ENCODE results near the gene UPK3A.
A peak's percentile ranks its signal among the peaks of the same experiment; 100 is the strongest.

UPK3A gene

DNA sequence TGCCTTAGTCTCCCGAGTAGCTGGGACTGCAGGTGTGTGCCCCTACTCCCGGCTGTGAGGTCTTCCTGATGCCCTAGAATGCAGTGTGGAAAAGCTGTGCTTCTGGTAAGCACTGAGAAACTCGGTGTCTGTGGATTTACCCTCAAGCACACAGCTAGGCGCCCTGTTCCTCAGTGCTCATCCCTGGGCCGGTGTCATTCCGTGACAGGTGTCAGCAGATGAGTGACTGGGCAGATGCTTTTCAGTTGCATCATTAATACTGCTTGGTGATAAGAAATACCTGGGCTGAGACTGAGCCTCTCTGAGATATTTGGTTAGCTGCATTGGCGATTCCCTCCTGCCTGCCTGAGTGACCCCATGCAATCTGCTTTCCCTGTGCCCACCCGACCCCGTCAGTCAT lies 46.7 kb downstream of the UPK3A start:
- no peak overlapping the region for H2BK15ac ChIP-seq (ENCODE audit: low read length)

DNA sequence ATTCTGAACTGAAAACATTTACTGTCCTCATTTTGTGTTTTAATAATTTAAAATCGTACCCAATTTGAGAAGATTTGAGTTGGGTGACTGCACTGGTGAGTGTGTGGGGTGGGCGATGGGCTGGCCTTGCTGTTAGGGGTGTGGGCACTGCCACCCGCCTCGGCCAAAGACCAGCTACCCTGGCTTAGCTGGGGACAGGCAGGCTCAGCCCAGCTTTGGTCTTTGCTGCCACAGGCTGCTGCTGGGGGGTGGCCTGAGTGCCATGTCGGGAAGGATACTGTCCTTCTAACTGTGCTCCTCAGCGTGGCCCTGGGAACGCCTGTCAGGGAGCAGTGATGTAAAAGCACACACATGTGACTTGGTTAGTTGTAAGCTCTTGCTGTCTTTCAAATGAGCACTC lies 47.3 kb downstream of the UPK3A start:
- peak overlapping the region; percentile 66 for H3K14ac ChIP-seq (ENCODE audit: low read length)
- no peak overlapping the region for H2AFZ ChIP-seq (ENCODE audit: low read length)
- H3K27me3 ChIP-seq (ENCODE audit: control insufficient read depth in 3 of 3, insufficient read depth in 3 of 3, low read depth in 1 of 3, low read length in 3 of 3), result no peaks in the 10 kb centered on the region
- H3K4me1 ChIP-seq (ENCODE audit: control insufficient read depth in 2 of 2, insufficient read depth in 1 of 2, low read depth in 1 of 2, low read length in 2 of 2), result peaks cover 0 to 13% of the 10 kb centered on the region in 2 donors
- no peak overlapping the region for H2BK15ac ChIP-seq (ENCODE audit: low read length)
- WGBS, 2 donors (ENCODE audit: extremely low coverage in 2 of 2, insufficient read length in 2 of 2, insufficient replicate concordance in 1 of 2), result no CpG with 5 or more reads among the region's 7 CpGs
- no peak overlapping the region for H2AK5ac ChIP-seq (ENCODE audit: low read depth, low read length)
- H3K18ac ChIP-seq (ENCODE audit: low read length), result no peak overlapping the region
- H2BK120ac ChIP-seq (ENCODE audit: low read depth, low read length), result no peak overlapping the region
- peaks cover 0 to 2% of the 10 kb centered on the region in 2 donors for H3K9me3 ChIP-seq (replicated peaks in 1 of 2; ENCODE audit: control insufficient read depth in 2 of 2, insufficient read depth in 1 of 2, low read depth in 1 of 2, low read length in 2 of 2)
- no peak overlapping the region for H3K9ac ChIP-seq (ENCODE audit: low read depth, low read length, poor library complexity)
- no peak overlapping the region for H3K4me2 ChIP-seq (ENCODE audit: insufficient read depth, low read length, poor library complexity, severe bottlenecking)
- no peak overlapping the region for H2BK12ac ChIP-seq (ENCODE audit: low read length)
- peaks cover 23 to 84% of the 10 kb centered on the region in 2 donors for H3K36me3 ChIP-seq (replicated peaks in 1 of 2; ENCODE audit: control insufficient read depth in 2 of 2, insufficient read depth in 2 of 2, low read length in 2 of 2)
- H3K79me1 ChIP-seq (ENCODE audit: low read depth, low read length), result peaks cover 5% of the 10 kb centered on the region
- H2BK5ac ChIP-seq (ENCODE audit: low read length), result no peak overlapping the region
- DNase-seq (ENCODE audit: low spot score), result no peak
- H3K4ac ChIP-seq (ENCODE audit: low read length), result no peak overlapping the region
- no peak overlapping the region for H3K27ac ChIP-seq (replicated peaks; ENCODE audit: low read length)
- no peak overlapping the region for H3K23ac ChIP-seq (ENCODE audit: low read depth, low read length, poor library complexity)
- no peak overlapping the region for H3K4me3 ChIP-seq (ENCODE audit: low read length in 2 of 2)
- no peak overlapping the region for H4K91ac ChIP-seq (ENCODE audit: low read depth, low read length, poor library complexity)
- no peak overlapping the region for H4K8ac ChIP-seq (ENCODE audit: low read depth, low read length)

More for the DNA sequence above, 46.7 kb downstream of the UPK3A start:
- H3K4ac ChIP-seq (ENCODE audit: low read length), result no peak overlapping the region
- peaks cover 0 to 2% of the 10 kb centered on the region in 2 donors for H3K9me3 ChIP-seq (replicated peaks in 1 of 2; ENCODE audit: control insufficient read depth in 2 of 2, insufficient read depth in 1 of 2, low read depth in 1 of 2, low read length in 2 of 2)
- no peak overlapping the region for H2BK5ac ChIP-seq (ENCODE audit: low read length)
- no peak overlapping the region for H3K4me3 ChIP-seq (ENCODE audit: low read length in 2 of 2)
- H2BK12ac ChIP-seq (ENCODE audit: low read length), result no peak overlapping the region
- no peak overlapping the region for H2AFZ ChIP-seq (ENCODE audit: low read length)
- H2AK5ac ChIP-seq (ENCODE audit: low read depth, low read length), result no peak overlapping the region
- no peak overlapping the region for H3K18ac ChIP-seq (ENCODE audit: low read length)
- no peak overlapping the region for H2BK120ac ChIP-seq (ENCODE audit: low read depth, low read length)
- DNase-seq (ENCODE audit: low spot score), result no peak
- no peak overlapping the region for H3K14ac ChIP-seq (ENCODE audit: low read length)
- peaks cover 5% of the 10 kb centered on the region for H3K79me1 ChIP-seq (ENCODE audit: low read depth, low read length)
- peaks cover 0 to 8% of the 10 kb centered on the region in 2 donors for H3K4me1 ChIP-seq (ENCODE audit: control insufficient read depth in 2 of 2, insufficient read depth in 1 of 2, low read depth in 1 of 2, low read length in 2 of 2)
- H4K91ac ChIP-seq (ENCODE audit: low read depth, low read length, poor library complexity), result no peak overlapping the region
- H3K4me2 ChIP-seq (ENCODE audit: insufficient read depth, low read length, poor library complexity, severe bottlenecking), result no peak overlapping the region
- H3K27me3 ChIP-seq (ENCODE audit: control insufficient read depth in 3 of 3, insufficient read depth in 3 of 3, low read depth in 1 of 3, low read length in 3 of 3), result no peaks in the 10 kb centered on the region
- peak overlapping the region; percentile 24 for H3K9ac ChIP-seq (ENCODE audit: low read depth, low read length, poor library complexity)
- H3K36me3 ChIP-seq (replicated peaks in 1 of 2; ENCODE audit: control insufficient read depth in 2 of 2, insufficient read depth in 2 of 2, low read length in 2 of 2), result peaks cover 21 to 82% of the 10 kb centered on the region in 2 donors
- no peak overlapping the region for H4K8ac ChIP-seq (ENCODE audit: low read depth, low read length)
- no CpG with 5 or more reads among the region's 9 CpGs for WGBS, 2 donors (ENCODE audit: extremely low coverage in 2 of 2, insufficient read length in 2 of 2, insufficient replicate concordance in 1 of 2)
- no peak overlapping the region for H3K27ac ChIP-seq (replicated peaks; ENCODE audit: low read length)
- H3K23ac ChIP-seq (ENCODE audit: low read depth, low read length, poor library complexity), result no peak overlapping the region

DNA sequence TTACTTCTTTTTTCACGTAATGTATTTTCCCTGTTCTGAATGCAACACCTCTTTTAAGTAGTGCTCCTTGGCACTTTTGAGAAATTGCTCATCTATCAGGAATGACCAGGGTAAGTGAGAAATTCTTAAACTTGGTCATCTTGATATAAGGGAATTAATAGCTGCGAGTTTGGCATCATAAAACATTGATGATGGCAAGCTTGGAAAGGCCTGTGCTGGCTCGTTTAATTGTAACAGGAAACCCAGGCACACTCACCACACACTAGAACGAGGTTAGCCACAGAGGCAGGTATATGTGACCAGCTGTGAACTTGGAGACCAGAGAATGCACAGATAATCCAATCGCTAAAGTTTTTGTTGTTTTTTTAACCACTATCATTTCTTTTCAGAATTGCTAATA lies 49.3 kb downstream of the UPK3A start:
- no CpG with 5 or more reads among the region's 5 CpGs for WGBS, 2 donors (ENCODE audit: extremely low coverage in 2 of 2, insufficient read length in 2 of 2, insufficient replicate concordance in 1 of 2)
- H3K27me3 ChIP-seq (ENCODE audit: control insufficient read depth in 3 of 3, insufficient read depth in 3 of 3, low read depth in 1 of 3, low read length in 3 of 3), result no peaks in the 10 kb centered on the region

DNA sequence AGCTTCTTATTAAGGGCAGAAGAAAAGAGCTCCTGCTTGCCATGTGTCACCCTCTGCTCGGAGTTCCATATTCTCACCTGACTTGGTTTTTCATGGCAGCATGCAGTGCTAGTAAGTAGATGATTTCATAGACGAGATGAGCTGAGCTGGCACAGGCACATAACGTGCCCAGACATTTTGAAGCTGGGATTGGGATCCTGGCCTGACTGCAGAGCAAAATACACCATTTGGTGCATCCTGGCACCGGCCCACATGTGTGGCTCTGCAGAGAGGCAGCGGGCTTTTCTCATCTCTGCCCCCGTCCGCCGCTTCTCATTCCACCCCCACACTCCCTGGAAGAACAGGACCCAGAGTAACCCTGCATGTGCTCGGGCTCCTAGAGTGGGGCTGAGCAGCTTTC lies 49.8 kb downstream of the UPK3A start:
- no peak overlapping the region for H3K14ac ChIP-seq (ENCODE audit: low read length)
- H3K9me3 ChIP-seq (replicated peaks in 1 of 2; ENCODE audit: control insufficient read depth in 2 of 2, insufficient read depth in 1 of 2, low read depth in 1 of 2, low read length in 2 of 2), result no peaks in the 10 kb centered on the region
- no peak overlapping the region for H2BK120ac ChIP-seq (ENCODE audit: low read depth, low read length)
- no peak overlapping the region for H3K4me3 ChIP-seq (ENCODE audit: low read length in 2 of 2)
- no peak overlapping the region for H3K23ac ChIP-seq (ENCODE audit: low read depth, low read length, poor library complexity)
- no peak overlapping the region for H3K9ac ChIP-seq (ENCODE audit: low read depth, low read length, poor library complexity)
- no peak overlapping the region for H3K18ac ChIP-seq (ENCODE audit: low read length)
- no peak overlapping the region for H2BK15ac ChIP-seq (ENCODE audit: low read length)
- no CpG with 5 or more reads among the region's 9 CpGs for WGBS, 2 donors (ENCODE audit: extremely low coverage in 2 of 2, insufficient read length in 2 of 2, insufficient replicate concordance in 1 of 2)
- H3K36me3 ChIP-seq (replicated peaks in 1 of 2; ENCODE audit: control insufficient read depth in 2 of 2, insufficient read depth in 2 of 2, low read length in 2 of 2), result peaks cover 19 to 76% of the 10 kb centered on the region in 2 donors
- no peak overlapping the region for H4K8ac ChIP-seq (ENCODE audit: low read depth, low read length)
- H3K27ac ChIP-seq (replicated peaks; ENCODE audit: low read length), result no peak overlapping the region
- H3K27me3 ChIP-seq (ENCODE audit: control insufficient read depth in 3 of 3, insufficient read depth in 3 of 3, low read depth in 1 of 3, low read length in 3 of 3), result no peaks in the 10 kb centered on the region
- no peak for DNase-seq (ENCODE audit: low spot score)
- no peak overlapping the region for H2AFZ ChIP-seq (ENCODE audit: low read length)
- H3K4me1 ChIP-seq (ENCODE audit: control insufficient read depth in 2 of 2, insufficient read depth in 1 of 2, low read depth in 1 of 2, low read length in 2 of 2), result peaks cover 0 to 19% of the 10 kb centered on the region in 2 donors
- no peak overlapping the region for H2AK5ac ChIP-seq (ENCODE audit: low read depth, low read length)
- H4K91ac ChIP-seq (ENCODE audit: low read depth, low read length, poor library complexity), result no peak overlapping the region
- H3K4me2 ChIP-seq (ENCODE audit: insufficient read depth, low read length, poor library complexity, severe bottlenecking), result no peak overlapping the region
- peaks cover 3% of the 10 kb centered on the region for H3K79me1 ChIP-seq (ENCODE audit: low read depth, low read length)
- no peak overlapping the region for H3K4ac ChIP-seq (ENCODE audit: low read length)
- H2BK5ac ChIP-seq (ENCODE audit: low read length), result no peak overlapping the region
- no peak overlapping the region for H2BK12ac ChIP-seq (ENCODE audit: low read length)

More for the DNA sequence above, 49.3 kb downstream of the UPK3A start:
- H3K36me3 ChIP-seq (replicated peaks in 1 of 2; ENCODE audit: control insufficient read depth in 2 of 2, insufficient read depth in 2 of 2, low read length in 2 of 2), result peaks cover 19 to 81% of the 10 kb centered on the region in 2 donors
- no peak overlapping the region for H3K14ac ChIP-seq (ENCODE audit: low read length)
- H3K27ac ChIP-seq (replicated peaks; ENCODE audit: low read length), result no peak overlapping the region
- H3K4ac ChIP-seq (ENCODE audit: low read length), result no peak overlapping the region
- no peak overlapping the region for H2BK12ac ChIP-seq (ENCODE audit: low read length)
- peaks cover 4% of the 10 kb centered on the region for H3K79me1 ChIP-seq (ENCODE audit: low read depth, low read length)
- no peak overlapping the region for H3K18ac ChIP-seq (ENCODE audit: low read length)
- DNase-seq (ENCODE audit: low spot score), result no peak
- H2AK5ac ChIP-seq (ENCODE audit: low read depth, low read length), result no peak overlapping the region
- no peak overlapping the region for H3K9ac ChIP-seq (ENCODE audit: low read depth, low read length, poor library complexity)
- H2BK5ac ChIP-seq (ENCODE audit: low read length), result no peak overlapping the region
- H2BK15ac ChIP-seq (ENCODE audit: low read length), result no peak overlapping the region
- H3K4me3 ChIP-seq (ENCODE audit: low read length in 2 of 2), result no peak overlapping the region
- H3K4me2 ChIP-seq (ENCODE audit: insufficient read depth, low read length, poor library complexity, severe bottlenecking), result no peak overlapping the region
- H4K91ac ChIP-seq (ENCODE audit: low read depth, low read length, poor library complexity), result no peak overlapping the region
- no peak overlapping the region for H2BK120ac ChIP-seq (ENCODE audit: low read depth, low read length)
- no peak overlapping the region for H4K8ac ChIP-seq (ENCODE audit: low read depth, low read length)
- H3K4me1 ChIP-seq (ENCODE audit: control insufficient read depth in 2 of 2, insufficient read depth in 1 of 2, low read depth in 1 of 2, low read length in 2 of 2), result peaks cover 0 to 19% of the 10 kb centered on the region in 2 donors
- no peaks in the 10 kb centered on the region for H3K9me3 ChIP-seq (replicated peaks in 1 of 2; ENCODE audit: control insufficient read depth in 2 of 2, insufficient read depth in 1 of 2, low read depth in 1 of 2, low read length in 2 of 2)
- H3K23ac ChIP-seq (ENCODE audit: low read depth, low read length, poor library complexity), result no peak overlapping the region
- H2AFZ ChIP-seq (ENCODE audit: low read length), result no peak overlapping the region

Measured in neuronal stem cell (in vitro differentiated cells).